GM18498 (cell line): ENCODE results near the gene MEG3.

ENCODE experiments used
- ATAC-seq: cut with Tn5 transposase; IDR thresholded peaks from one replicate; pipeline ENCODE4 v1.9.1; 2021; ENCODE audit warnings: mild to moderate bottlenecking, moderate library complexity; ENCODE audit not compliant: unreplicated experiment

The MEG3 gene

DNA sequence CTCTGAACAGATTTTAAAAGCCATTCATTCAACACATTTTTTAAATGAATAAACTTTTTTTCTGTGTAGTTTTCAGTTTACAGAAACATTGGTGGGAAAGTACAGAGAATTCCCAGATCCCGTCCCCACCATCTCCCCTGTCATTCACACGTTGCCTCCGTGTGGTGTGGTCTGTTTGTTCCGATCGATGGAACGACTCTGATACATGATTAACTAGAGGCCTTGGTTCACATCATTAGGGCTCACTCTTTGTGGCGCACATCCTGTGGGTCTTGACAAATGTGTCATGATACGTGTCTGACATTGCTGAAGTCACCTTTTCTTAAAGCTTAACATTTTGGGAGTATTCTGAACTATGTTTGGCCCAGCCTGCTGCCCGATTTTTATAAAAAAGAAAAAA lies 18.5 kb downstream of the MEG3 start:
- ATAC-seq: no peak

DNA sequence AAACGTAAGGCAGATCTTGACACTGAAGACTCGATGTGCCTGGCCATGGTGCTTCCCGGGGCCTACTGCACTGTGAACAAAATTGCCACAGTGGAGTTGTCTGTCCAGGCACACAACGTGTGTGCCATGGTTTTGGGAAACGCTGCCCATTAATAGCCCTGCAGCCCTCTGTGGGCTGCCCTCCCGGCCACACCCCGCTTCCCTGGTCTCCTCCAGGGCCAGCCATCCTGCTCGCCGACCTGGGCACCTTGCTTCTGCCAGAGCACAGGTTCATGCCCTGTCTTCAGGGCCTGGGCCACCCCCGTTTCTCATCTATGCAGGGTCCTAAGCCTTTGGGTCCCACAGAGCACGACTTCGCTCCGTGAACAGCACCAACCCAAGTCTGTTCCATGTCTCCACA lies 18.9 kb downstream of the MEG3 start:
- ATAC-seq: no peak

DNA sequence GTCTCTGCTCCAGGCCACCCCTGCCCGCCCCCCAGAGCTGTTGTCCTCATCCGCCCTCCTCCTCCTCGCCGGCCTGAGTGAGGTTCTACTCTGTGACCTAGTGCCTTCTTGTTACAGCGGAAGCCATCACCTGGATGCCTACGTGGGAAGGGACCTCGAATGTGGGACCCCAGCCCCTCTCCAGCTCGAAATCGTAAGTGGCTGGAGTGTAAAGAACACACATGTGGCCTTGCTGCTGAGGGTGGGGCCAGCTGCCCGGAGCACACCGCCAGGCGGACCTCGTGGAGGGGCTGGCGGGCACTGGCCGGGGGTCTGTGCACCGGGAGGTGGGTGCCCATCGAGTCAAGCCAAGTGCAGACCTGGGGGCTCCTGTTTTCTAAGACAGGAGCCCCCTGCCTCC lies 19.4 kb downstream of the MEG3 start:
- no peak for ATAC-seq

DNA sequence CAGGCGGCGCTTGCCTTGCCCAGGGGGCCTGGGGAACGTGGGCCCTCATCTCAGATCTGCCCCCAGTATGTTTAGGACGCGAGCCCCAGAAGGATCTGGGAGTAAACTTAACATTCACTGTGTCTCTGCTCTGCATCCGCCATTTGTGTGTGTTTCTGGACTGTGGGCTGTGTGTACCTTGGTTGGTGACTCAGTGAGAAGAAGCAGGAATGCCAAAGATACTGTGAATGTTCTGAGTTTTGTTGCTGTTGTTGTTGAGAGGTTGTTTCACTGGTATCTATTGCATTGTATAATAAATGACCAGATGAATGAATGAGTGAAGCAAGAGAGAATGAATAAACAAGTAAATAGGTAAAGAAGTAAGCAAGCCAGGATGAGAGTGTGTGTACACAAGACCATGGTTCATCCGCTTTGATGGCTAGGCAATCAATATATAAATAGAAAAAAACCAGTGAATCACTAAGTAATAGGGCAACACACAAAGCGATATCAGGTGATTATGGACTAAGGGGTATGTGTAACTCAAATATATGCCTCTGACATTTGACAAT lies 20.5 kb downstream of the MEG3 start:
- ATAC-seq: no peak

DNA sequence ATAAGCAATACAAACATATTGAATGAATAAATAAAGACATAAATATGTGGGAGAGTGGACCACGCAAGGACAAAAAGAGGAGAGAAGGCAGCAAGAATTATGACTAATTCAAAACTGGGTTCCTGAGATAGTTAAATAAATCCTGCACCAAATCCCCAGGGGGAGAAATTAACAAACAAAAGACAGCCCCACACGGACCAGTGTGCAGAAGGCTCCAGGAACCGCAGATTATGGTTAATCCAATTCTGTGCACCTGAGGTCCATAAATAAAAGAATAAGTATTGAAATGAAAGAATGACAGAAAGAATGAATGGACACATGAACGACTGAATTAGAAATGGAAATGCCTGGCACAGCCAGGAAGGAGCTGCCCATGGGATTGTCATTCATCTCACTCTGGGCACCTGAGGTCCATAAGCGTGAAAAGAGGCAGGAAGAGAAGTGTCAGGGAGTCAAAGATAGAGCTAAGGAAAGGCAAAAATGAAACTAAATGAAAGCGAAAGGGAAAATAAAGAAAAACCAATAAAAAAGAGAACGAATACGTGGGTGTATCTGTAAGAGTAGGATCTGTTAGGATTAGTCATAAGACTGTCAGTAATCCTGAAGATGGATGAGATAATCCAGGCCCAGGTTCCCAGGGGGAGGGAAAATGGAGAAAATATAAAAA lies 23.3 kb downstream of the MEG3 start:
- ATAC-seq: no peak

DNA sequence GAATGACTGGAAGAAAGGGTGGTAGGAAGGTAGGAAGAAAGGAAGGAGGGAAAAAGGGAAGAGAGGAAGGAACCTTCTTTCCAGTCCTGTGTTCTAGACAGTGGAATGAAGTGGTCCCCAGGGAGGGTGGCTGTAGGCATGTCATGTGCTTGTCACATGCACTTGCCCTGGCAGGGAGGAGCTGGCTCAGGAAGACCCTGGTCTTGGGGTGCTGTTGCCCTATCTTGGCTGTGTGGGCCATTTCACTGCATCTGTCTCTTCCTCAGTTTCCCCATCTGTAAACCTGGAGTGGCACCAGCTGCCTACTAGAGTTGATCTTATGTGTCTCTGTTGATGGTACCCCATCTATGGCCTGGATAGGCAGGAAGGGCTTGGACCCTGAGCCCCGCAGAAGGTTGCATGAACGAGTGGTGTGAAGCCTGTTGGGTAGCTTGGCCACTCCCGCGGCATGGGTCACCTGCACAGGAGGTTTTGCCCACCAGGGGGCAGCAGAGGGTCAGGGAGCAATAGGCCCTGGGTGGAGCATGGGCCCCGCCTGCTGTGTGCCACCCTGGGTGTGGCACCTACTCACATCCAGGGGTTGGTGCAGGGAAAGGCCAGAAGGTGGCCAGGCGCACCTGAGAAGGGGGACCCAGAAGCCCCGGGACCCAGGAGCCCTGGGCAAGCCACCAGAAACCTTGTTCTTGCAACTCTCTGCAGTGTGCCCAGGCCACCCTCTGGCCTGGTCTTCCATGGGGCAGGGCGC lies 25.1 kb downstream of the MEG3 start:
- no peak for ATAC-seq

DNA sequence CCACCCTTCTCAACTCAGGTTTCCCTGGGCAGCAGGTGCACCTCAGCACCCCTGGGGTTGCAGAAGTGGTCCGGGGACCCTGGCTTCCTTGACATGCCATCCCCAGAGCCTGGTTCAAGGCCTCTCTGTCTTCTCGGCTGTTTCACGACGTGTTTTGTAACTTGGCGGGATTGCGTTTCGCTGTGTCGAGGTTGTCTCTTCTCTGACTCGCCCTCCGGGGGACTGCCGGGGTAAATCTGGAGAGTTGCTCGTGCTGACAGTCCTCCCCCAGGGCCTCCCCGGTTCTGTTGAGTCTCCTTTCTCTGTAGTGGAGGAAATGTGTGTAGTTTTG lies 25.6 kb downstream of the MEG3 start:
- ATAC-seq: no peak

DNA sequence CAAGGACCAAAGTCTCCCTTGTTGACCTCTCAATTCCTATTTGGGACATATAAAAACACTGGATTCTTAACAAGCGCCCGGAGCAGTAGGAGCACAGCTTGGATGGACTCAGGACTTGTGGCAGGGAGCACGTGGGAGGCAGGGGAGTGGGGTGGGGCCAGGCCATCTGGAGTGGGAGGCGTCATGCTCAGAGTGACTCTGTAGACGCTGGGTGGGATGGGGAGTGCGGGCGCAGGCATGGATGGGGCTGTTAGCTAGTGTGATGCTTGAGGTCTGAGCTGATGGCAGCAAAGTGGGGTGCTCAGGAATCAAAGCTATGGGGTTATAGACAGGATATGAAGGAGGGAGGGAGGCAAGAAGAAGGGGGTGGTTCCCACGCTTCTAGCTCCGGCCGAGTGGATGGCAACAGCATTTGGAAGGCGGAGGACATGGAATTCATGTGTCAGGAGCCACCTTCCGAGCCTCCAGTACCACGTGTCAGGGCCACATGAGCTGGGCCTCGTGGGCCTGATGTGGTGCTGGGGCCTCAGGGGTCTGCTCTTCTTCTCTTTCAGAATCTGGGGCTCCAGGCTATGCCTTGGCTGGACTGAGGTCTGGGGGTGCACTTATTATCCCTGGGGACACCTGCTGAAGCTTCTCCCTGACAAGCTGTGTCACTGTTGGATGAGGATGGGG lies 26.2 kb downstream of the MEG3 start:
- no peak for ATAC-seq

DNA sequence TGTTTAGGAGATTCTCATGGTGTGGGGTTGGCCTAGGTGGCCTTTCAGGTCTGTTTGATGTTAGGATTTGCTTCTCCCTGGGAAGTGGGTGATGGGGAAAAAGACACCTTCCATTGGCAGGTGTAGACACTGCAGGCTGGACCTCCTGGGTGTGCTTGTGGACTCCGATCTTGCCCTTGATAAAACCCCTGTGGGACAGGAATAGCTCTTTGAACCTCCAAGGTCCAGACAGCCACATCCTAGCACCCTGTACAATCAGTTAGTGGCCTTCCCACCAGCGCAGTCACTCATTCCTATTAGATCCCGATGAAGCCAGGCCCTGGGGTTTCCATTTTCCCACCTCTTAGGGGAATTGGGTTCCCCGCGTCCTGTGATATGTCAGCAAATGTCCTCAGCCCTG lies 28.5 kb downstream of the MEG3 start:
- ATAC-seq: no peak

DNA sequence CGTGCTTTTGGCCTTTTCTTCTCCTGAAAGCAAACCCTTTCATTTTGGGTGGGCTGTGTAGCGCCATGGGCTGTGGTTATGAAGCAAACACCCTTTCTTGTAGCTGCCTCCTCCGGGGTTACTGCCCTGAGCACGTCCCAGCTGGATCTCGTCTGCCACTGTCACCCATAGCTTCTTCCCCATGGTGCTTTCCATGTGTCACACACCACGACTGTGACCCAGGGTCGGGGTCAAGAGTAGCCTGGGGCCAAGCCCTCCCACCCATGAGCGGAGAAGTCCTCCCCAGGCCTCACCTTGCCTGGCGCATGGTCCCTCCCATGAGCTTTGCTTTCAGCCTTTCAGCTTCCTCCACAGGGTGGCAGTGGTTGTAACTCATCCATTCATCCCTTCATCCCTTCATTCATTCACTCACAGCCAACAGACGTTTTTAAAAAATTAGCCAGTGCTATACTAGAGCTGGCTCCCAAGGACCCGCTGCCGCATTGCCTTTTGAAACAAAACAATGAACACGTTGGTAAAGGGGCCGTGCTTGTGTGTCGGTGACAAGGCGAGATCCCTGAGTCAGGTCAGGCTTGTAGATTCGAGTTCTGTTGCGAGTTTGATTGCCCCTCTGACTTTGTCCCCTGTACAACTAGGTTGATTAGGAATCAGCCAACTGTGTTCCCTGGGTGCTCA lies 29.5 kb downstream of the MEG3 start:
- ATAC-seq: no peak

DNA sequence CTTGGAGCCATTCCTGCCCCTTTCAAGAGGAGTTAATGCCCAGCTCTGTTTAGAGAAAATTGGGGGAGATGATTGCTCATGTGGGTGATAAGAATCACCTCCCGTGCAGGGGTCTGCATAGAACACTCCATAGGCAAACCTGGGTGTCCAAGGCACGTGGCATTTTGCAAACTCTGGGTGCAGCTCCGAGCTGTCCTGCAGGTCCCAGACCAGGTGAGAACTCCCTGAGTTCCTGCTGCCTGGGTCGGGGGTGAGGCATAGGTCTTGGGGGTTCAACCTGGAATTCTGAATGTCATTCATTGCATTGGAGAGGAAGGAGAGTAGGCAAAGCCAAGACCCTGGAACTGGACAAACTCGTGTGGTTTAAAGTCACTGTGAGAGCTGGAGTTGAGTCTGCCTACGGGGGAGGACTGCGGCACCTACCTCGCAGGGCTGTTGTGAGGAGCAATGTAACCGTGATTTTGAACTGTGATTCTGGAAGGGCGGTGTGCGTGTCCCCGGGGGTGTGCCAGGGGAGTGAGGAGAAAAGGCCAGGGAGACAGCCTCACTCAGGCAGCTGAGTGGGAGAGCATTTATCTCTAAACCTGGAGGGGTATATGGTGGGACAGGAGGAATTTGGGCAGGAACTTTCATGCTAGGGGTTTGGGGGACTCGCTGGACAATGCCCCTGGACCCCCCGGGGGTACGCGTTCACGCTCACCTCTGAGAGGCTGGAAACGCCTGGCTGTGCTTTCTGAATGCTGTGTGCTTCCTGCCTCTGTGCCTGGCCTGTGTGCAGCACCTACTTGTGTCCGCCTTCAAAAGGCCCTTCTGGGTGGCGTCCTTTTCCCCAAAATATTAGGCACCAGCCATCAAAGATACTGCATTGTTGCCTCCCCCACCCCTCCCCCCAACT lies 30.4 kb downstream of the MEG3 start:
- no peak for ATAC-seq

DNA sequence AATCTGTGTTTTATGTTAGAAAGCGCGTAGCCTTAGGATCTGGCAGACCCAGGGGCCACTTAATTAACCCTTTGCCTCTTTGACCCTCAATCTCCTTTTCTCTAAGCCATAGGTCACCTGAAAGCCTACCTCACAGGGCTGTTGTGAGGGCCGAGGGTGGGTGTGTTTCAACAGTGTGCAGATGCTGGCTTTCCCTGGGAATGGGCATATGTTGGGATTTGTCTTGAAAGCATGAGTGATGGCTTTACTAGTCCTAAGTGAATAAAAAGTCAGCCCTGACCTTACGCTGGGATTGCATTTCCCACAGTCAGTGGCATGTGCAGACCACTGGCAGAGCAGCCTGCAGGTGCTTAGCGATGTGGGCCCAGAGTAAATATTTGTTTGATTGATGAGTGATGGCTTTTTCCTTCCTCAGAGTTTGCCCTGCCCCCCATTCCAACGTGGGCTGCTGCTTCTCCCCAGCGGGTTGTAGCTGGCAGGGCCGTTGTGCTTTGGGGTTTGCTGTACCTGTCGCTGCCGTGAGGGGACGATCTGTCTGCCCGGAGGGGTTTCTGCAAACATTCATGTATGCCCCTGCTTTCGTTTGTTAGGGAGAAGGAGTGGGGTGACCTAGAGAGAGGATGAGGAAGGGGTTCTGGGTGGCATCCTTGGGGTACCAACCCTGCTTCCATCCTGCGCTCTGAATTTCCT lies 31.5 kb downstream of the MEG3 start:
- no peak for ATAC-seq

DNA sequence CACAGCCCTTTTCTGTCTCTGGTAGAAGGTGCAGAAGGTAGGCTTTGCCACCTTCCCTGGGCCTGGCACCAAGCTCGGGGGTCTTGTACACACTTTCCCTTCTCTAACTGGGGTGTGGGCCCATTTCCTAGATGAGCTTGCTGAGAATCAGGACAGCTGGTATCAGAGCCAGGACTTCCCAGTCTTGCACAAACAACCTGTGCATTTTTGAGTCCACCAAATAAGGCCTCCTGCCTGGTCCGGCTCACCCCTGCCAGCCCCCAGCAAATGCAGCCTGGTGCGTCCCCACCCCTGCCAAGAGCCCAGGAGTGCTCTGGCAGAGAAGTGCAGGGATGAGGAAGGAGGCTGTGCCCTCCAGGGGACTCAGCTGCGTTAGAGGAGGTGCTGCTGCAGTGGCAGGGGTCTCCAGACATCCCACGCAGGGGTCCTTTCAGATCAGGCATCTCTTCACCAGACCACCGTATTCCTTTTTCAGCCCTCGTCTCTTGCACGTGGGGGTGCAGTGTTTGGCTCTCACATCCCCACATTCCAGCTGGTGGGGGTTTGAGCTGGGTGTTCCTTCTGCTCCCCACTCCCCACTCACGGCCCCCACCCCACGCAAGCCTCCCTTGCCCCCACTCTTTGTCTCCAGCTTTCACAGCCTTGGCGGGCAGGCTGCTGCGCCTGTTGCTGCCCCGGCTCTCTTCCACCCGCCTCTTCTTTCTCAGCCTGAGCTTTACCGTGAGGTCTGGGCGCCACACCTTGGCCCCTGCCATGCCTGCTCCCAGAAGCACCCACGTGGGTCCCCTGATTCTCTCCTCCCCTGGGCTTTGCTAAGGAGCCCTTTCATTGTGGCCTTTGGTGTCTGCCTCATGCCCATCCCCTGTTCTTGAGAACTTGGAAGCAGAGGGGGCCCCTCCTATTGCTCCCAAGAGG lies 32.3 kb downstream of the MEG3 start:
- no peak for ATAC-seq

DNA sequence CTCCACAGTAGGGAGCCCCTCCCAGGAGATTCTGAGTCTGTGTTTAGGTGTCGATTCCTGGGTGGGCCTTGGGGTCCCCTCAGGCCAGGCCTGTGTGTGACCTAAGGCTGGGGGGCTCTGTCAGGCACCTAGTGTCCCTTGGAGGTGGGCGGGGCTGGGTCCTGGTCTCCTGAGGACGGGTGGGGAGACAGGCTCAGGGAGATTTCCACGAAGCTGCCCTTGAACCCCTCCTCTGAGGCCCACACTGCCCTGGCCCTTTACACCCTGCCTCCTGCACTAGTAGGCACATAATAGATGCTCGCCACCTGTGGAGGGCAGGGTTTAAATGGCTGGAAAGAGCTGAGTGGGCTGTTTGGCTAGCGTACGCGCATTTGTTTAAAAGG lies 32.9 kb downstream of the MEG3 start:
- no peak for ATAC-seq

DNA sequence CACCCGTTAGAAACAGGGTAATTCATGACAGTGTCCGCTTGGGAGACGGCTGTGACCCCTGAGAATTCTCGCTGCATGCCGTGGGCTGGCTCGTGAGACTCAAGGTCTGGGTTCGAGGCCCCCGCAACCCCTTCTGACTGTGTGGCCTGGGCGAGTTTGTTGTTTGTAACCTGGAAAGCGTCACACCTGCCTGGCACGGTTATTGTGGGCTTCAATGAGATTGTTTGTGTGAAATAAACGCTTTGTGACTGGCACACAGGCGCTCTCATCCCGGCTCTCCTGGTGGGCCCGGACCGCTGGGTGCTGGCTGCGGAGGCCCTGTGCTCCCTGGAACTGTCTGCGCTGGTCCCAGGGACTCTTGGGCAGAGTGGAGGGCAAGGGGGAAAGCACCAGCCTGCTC lies 33.9 kb downstream of the MEG3 start:
- no peak for ATAC-seq

DNA sequence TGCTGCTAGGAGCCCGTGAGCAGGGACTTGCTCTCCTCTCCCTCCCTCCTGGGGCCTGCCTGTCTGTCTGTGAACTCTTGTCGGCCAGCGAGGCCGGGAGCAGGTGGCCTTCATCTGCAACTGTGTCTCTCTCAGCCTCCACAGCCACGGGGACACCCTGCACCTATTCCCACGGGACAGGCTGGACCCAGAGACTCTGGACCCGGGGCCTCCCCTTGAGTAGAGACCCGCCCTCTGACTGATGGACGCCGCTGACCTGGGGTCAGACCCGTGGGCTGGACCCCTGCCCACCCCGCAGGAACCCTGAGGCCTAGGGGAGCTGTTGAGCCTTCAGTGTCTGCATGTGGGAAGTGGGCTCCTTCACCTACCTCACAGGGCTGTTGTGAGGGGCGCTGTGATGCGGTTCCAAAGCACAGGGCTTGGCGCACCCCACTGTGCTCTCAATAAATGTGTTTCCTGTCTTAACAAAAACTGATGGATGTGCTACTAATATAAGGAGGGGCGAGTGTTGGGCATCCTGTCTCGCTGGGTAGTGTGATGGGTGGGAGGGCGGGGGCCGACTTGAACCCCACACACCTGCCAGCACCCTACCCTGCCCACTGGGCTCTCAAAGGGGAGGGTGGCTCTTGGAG lies 34.8 kb downstream of the MEG3 start:
- no peak for ATAC-seq

DNA sequence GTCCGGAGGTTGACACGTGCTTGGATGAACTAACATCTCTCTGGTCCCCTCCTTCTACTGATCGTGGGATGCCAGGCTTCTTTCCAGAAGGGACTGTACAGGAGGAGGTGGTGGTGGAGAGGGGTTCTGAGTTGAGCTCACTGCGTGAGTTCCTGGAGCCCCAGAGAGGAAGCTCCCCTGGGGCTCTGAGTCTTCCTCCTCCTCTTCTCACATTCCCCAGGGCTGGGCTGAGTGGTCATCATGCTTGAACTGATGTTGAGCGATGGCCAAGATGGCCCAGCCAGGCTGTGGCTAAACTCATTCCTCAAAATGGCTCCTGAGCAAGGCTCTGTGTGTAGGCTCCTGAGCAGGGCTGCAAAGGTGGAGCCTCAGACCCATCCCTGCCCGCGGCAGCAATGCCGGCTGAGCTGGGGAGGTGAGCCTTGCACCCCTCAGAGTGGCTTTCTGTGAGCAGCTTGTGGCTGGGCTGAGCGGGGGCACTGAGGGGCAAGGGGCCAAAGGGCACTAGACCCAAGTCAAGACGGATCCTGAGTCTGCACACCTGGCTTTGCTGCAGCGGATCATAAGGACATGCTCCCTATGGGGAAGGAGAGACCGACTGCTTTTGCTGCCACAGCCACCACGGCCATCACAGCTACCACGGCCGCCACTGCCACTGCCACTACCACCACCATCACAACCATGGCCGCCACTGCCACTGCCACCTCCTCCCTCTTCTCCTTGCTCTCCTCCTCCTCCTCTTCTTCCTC lies 35.4 kb downstream of the MEG3 start:
- no peak for ATAC-seq

DNA sequence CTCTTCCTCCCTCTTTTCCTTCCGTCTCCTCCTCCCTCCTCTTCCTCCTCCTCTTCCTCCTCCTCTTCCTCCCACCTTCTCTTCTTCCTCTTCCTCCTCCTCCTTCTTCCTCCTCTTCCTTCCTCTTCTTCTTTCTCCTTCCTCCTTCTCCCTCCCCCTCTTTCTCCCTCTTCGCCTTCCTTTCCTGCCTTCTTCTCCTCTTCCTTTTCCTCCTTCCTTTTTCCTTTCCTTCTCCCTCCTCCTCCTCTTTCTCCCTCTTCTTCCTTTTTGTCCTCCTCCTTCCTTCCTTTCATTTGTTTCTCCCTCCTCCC lies 36.0 kb downstream of the MEG3 start:
- ATAC-seq: no peak
